Stimulated activated CD8-positive, alpha-beta memory T cell treated with anti-CD3 and anti-CD28 coated beads, Interleukin-7, amount 100 ng/mL, for 48 hours (primary cell): ENCODE results near the gene ACTRT2.

ENCODE experiments used
- DNase-seq, 2 donors: peaks; one replicate each; pipeline ENCODE4 v3.0.0-alpha.2; 2020; ENCODE audit warnings: low read depth in 1 of 2; ENCODE audit errors: extremely low read depth in 1 of 2

ACTRT2 gene

DNA sequence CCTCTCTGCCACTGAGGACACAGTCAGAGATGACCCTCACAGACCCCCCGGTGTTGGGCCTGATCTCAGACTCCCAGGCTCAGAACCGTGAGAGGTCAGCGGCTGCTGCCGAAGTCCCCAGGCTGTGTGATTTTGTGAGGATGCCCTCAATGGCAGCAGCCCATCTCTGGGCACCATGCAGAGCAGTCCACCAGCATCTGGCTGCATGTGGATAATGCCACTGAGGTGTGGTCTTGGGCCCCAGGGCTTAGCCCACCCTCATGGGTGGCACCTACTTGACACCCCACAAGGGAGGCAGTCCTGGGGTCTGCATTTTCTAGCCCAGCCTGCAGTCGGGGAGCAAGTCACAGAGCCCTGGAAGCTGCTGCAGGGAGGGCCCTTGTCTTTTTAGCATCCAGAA lies 5.5 kb upstream of the ACTRT2 start:
- DNase-seq, result no peak

DNA sequence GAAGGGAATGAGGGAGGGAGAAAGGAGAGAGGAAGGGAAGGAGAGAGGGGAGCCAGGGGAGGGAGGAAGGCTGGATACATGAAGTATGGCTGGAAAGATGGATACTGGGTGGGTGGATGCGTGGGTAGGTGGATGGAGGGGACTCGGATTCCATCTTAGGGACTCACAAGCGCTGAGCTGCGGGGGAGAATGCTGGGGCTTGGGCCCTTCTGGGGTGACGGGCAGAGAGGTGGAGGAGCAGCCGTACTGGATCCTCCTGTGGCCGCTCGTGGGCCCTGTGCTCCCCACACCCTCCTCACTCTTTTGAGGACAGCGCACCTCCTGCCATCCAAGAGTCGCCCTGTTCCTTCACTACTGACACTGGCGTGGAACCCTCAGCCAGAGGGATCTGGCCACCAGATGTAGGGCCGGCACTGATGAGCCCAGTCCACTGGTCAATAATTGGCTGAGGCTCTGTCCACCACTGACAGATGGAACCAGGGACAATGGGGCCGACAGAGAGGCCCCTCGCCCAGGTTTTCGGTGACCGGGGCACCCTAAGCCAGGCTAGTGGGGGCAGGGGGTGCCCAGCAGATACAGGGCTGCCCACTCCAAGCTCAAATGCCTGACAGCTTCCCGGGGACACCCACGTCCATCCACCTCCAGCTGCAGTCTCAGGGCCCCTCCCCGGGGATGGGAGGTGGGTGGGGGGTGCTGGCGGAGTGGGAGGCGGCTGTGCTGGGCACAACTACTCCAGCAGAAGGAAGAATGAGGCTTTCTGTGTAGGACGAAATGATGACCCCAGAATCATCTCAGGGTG lies 4.4 kb upstream of the ACTRT2 start:
- DNase-seq, result no peak

DNA sequence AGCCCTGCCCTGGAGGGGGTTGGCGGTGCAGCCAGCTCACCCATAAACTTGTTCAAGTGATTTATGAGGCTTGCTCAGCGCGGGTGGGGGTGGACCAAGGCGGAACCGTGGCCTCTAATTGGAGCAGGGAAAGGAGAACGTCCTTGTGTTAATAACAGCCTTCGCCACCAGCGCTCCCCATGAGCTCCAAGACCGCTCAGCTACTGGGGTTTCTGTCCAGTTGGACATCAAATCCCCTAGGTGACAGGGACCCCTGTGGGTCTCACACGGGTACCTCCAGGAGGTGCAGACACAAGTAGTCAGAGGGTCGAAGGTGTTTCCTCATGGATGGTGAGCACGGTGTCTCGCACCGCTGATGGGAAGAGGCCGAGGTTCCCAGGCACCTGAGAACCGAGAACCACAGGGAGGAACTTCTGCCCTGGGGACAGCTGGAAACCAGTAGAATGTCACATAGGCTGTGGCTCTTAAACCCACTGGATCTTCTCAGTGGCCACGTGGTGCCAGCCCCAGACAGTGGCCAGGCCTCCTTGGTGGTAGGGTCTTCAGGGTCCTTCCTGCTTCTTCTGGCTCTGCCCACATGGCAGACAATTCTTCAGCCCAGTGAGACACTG lies 3.7 kb upstream of the ACTRT2 start:
- no peak for DNase-seq

DNA sequence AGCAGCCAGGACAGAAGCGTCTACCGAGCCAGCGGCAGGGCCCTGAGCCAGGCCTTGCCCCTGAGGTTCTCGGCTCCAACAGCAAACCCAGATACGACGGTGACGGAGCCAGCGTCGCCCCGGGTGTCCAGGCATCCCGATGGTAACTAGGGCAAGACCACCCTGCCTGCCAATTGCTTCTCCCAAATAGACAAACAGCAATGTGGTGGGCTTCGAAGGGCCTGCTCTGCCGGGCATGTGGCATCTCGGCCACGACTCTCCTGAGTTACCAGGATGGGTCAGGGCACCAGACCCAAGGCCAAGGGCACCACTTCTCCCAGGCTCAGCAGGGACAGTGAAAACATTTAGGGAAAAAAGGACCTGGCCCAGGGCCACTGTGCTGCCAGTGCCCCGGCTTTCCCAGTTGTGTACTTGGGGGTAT lies 3.2 kb upstream of the ACTRT2 start:
- no peak for DNase-seq

DNA sequence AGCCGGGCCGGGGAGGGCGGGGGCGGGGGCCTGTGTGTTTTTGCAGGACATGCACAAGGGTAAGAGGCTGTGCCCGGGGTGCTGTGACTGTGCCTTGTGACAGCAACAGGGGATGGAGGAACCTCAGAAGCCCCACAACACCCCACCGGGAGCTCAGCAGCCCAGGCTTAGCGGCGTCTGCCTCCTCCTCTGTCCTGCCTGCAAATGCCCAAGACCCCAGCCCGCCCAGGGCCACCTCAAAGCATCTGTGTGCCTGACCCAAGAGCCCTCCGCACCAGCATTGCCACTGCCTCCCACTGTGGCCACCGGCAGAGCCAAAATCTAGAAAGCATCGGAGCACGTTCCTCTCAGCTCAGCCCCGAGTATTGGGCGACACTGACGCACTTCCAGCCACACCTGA lies 2.7 kb upstream of the ACTRT2 start:
- DNase-seq, result no peak

DNA sequence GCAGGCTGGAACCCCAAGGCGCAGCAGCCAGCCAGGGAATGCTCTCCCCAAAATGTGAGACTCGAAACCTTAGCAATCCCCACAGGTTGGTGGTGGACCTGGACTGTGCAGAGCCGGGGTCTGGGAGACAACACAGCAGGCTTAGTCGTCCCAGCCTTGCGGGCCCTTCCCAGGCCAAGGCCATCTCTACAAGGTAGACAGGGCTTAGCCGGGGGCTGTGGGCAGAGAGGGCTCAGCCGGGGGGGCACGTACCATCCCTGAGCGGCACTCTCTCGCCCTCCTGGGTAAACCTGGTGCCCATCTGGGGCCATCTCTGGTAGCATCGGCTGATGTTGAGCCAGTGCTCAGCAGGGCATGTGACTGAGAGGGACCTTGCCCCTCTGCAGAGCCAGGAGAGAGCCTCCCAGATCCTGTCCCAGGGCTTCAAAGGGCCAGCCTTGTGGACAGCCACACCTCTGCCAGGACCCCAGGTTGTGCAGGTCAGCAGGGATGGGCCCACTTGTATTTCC lies 2.2 kb upstream of the ACTRT2 start:
- no peak for DNase-seq

DNA sequence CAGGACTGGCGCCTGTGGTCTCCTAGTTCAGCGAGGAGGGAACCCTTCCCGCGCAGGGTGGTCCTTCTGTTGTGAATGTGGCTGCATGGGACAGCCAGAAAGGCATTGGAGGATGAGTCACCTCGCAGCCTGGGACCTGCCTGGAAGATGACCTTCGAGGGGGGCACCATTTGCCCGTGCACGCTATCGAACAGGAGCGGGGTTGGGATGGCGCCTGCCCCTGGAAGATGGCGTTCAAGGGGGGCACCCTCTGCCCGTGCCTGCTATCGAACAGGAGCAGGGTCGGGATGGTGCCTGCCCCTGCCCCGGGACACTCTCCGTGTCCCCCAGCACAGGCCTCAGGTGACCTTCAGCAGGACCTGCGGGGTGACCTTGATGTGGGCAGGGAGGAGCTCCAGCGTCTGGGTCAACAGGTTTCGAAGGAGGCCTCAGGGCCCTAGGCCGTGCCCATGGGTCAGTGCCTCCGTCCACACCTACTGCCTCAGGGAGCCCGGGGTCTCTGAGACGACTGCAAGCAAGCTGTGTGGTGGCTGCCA lies 1.7 kb upstream of the ACTRT2 start:
- no peak for DNase-seq

DNA sequence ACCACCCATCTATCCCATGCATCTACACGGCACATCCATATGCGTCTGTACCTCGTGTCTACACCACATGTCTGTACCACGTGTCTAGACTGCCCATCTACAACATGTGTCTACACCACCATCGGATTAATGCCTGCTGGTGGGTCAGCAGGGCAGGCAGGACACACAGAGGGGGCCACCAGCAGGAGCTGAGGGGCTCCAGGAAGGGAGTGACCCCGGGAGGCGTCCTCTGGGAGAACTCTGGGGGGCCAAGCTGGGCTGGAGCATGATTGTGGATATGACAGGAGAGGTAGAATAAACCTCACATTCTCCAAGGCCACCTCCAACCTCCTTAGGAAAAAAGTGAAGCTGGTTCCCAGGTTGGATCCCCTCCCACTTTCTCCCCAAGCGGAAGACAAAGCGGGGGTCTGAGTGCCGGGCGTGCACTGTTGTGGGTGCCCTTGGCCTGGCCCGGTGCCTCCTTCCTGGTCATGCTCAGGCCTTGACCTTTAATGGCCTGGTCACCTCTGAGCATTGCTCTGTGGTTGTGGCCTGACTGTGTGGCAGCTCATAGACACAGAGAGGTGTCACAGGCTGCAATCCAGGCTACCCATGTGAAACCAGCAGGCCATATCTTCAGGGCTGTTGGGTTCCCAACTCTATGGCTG lies 881 bp upstream of the ACTRT2 start:
- no peak for DNase-seq

DNA sequence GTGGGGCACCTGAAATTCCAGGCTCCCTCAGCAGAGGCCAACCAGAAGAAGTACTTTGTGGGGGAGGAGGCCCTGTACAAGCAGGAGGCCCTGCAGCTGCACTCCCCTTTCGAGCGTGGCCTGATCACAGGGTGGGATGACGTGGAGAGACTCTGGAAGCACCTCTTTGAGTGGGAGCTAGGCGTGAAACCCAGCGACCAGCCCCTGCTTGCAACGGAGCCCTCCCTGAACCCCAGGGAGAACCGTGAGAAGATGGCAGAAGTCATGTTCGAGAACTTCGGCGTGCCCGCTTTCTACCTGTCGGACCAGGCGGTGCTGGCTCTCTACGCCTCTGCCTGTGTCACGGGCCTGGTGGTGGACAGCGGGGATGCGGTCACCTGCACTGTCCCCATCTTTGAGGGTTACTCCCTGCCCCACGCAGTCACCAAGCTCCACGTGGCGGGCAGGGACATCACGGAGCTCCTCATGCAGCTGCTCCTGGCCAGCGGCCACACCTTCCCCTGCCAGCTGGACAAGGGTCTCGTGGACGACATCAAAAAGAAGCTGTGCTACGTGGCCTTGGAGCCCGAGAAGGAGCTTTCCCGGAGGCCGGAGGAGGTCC lies 634 bp downstream of the ACTRT2 start:
- no peak for DNase-seq

DNA sequence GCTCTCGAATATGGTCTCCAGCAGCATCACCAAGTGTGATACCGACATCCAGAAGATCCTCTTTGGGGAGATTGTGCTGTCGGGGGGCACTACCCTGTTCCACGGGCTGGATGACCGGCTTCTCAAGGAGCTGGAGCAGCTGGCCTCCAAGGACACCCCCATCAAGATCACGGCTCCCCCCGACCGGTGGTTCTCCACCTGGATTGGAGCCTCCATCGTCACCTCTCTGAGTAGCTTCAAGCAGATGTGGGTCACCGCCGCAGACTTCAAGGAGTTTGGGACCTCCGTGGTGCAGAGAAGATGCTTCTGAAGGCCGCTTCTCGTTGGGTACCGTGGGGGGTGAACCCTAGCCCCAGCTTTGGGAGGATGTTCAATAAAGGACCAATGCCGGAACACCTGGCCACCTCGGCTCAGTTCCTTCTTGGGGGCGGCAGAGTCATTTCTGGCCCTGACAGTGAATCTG lies 1.3 kb downstream of the ACTRT2 start:
- no peak for DNase-seq

DNA sequence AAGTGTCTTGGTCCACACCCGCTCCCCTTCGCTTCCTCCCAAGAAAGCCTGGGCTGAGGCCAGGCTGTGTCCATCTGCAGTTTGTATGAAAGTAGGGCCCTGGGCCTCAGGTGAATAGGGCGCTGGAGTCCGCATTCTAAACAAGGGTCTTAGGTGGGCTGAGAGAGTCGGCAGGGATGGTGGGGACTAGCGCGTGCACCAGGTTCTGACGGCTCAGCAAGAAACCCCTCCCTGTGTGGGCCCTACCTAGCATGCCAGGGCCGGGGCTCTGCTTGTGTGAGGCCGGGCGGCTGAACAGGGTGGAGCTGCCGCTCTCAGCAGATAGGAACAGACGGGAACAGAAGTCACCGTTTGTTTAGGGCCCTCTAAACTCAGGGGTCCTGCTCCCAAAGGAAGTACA lies 1.7 kb downstream of the ACTRT2 start:
- no peak for DNase-seq

DNA sequence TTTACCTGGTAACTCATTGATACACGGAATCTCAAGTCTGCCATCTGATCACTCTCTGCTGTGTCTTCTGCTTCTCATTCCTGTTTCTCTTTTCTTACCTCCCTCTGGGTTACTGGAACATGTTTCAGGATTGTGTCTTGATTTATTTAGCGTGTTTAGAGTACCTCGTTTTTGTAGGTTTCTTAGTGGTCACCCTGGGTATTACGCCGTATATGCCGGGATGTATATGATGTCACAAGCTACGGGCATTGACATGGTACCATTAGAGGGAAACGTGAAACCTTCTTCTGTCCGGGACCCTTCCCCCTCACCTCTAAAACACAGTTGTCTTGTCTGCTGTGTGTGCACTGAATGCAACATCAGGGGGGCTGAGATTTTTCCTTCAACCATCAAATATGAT lies 2.8 kb downstream of the ACTRT2 start:
- DNase-seq, result no peak

DNA sequence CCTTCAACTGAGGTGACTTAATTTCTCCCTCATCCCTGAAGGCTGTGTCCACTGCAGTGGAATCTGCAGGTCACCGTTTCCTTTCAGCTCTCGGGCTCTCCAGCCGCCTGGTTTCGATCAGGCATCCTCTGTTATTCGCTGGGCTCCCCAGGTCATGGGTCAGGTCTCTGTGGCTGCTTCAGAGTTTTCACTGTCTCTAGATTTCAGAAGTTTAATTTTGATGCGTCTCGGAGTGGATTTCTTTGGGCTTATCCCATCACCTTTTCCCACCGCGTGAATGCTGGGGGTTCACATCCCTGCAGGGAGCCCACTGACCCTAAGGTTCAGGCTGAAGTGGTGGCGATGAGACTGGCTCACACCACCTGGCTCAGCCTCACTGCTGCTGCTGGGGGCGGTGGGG lies 3.3 kb downstream of the ACTRT2 start:
- no peak for DNase-seq

DNA sequence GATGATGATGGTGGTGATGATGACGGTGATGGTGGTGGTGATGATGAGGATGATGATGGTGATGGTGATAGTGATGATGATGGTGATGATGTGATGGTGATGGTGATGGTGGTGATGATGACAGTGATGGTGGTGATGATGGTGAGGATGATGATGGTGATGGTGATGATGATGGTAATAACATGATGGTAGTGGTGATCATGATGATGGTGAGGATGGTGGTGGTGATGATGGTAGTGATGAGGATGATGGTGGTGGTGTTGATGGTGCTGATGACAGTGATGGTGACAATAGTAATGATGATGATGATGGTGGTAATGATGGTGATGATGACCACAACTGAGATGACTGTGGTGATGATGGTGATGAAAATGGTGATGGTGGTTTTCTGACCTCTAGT lies 4.9 kb downstream of the ACTRT2 start:
- no peak for DNase-seq

DNA sequence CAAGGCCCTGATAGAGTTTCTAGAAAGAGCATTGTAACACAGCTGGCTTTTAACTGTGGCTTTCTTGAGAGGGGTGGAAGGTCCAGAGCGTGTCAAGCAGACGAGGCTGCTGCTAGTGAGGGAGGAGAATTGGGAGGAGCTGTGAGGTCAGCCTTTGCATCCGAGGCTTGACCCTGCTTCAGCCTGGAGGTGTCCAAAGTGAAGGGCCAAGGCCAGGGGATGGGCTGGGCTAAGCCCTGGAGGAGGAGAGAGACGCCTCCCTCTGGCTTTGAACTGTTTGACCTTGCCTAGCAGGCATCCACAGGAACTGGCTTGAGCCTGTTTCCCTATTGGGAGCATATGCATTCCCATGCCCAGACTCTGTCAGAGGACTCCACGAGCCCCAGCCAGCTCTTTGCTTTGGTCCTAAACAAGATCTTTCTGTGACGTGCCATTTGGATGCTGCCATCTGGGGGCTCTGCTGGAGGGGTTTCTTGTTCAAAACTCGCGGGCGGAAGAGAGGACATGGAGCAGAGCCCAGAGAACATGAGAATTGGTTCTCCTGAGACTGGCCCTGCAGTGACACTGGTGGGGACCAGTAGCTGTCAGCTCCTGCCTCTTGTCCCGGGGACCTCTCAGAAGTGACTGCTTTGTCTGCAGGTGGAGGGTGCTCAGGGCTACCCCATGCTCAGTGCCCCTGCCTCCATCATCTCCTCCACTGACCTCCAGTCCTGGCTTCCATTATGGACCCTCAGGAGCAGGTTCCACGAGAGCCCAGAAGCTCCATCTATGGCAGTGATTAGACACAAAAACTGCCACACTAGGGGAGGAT lies 5.5 kb downstream of the ACTRT2 start:
- no peak for DNase-seq

DNA sequence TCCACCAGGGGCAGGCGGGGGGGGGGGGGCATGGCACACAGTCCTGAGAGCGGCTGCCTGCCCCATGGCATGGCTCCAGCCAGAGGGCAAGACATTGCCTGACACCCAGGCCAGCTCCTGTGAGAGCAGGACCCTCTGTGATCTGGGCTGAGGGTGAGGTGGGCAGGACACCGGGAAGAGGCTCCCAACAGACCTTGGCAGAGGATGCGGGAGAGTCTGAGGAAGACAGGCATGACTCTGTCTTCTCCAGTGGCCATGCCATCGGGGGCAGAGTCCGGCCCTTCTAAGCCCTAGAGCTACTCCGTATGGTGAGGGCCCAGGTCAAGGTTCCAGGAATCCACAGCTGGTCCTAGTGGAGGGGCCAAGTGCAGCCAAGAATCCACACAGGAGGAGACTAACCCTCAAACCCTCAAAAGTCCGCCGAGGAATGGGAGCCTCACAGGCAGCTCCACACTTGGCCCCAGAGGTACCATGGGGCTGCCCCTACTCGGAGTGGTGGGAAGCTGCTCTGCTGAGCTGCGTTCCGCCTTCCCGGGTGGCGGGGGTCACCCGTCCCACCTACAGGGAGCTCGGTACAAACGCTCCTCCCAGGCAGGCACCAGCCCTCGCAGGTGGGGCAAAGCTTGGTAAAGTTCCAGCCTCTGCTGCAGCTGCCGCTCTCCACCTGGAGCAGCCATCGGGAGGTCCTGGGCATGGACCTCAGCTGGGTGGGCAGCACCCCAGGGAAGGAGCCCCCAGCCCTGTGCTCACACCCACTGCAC lies 6.5 kb downstream of the ACTRT2 start:
- no peak for DNase-seq

DNA sequence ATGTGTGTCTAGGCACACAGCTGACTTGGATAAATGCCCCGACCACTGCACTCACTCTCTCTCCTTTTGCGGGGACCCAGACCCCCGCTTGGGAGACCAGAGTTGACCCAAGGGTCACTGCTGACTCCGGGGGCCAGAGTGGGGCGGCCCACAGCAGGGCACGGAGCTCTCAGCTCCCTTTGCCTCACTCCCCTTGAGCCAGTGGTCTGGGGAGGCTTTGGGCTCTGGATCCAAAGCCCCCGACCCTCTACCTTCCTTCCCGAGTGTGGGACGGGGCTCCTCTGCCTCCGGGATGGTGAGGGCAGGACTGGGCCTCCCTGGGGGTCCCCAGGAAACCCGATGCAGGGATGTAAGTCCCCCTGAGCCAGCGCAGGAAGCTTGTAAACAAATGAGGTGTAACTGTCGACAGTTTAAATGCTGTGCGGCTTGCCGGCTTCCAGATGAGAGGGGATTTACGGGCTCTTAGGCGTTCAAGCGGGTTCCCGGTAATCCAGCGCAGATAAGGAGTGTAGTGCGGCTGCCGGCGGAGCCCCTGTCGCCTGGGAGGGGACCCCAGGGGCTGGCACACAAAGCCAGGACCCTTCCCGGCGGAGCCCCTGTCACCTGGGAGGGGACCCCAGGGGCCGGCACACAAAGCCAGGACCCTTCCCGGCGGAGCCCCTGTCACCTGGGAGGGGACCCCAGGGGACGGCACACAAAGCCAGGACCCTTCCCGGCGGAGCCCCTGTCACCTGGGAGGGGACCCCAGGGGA lies 7.4 kb downstream of the ACTRT2 start:
- no peak for DNase-seq

DNA sequence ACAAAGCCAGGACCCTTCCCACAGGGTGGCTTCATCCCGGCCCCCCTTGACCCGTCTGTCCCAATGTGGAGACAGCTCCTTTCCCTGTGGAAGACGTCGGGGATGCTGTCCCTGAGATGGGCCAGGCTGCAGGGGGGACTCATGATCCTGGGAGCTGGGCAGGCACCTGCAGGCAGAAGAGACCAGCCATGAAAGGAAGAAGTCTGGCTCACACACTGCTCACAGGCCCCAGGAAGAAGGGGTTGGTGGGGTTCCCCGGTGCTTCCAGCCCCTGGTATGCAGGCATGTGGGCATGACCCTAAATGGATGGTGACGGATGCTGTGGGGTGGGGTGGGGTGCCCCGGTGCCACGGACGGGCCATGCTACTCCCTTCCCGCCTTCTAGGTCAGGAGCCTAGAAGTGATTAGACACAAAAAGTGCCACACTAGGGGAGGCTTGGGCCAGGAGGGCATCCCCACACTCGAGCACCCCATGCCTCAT lies 8.3 kb downstream of the ACTRT2 start:
- DNase-seq, result no peak
